GM19467 (cell line): ENCODE results near the gene RUVBL2.
"Not testable (repeated sequence)": the region's sequence is repeated elsewhere in the genome, so short reads cannot be mapped to it uniquely, and the experiment has no call there.

Experiments used
- ATAC-seq: cut with Tn5 transposase; IDR thresholded peaks from one replicate; pipeline ENCODE4 v1.9.1; 2021; ENCODE audit warnings: mild to moderate bottlenecking, moderate library complexity; ENCODE audit not compliant: unreplicated experiment

Gene RUVBL2

DNA sequence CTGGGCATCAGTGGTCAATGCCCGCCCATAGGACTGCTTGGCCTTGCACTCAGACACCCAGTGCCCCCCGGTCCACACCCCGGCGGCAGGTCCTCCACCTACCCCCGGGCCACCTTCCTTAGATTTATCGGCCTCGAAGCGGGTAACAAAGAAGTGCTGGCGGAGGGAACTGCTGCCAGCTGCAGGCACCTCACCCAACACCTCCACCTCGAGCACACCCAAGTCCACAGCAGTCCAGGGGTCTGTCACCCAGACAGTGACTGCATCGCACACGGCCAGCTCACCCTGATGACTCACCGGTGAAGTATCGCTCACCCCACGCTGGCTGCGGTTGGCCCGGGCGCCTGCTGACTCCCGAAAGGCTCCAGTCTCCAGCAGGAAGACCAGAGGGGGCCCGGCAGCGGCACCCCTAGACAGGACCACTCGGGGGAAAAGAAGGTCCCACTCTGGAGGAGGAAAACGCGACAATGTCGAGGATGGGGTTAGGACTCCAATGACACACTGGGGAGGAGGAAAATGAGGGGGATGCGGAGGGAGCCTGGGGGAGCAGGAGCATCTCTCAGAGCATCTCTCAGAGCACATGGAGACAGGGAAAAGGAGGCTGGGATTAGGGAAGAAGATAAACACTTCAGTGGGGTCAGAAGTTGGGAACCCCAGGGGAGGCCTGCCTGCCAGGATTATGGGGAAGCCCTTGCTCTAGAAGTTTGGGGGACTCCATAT is 45.0 kb downstream of the RUVBL2 start:
- not testable (repeated sequence) for ATAC-seq

GRCh38 chr19:49039736-49040135 is 46.0 kb downstream of the RUVBL2 start:
- not testable (repeated sequence) for ATAC-seq

DNA sequence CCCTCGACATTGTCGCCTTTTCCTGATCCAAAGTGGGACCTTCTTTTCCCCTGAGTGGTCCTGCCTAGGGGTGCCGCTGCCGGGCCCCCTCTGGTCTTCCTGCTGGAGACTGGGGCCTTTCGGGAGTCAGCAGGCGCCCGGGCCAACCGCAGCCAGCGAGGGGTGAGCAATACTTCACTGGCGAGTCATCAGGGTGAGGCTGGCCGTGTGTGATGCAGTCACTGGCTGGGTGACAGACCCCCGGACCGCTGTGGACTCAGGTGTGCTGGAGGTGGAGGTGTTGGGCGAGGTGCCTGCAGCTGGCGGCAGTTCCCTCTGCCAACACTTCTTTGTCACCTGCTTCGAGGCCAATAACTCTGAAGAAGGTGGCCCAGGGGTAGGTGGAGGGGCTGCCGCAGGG is 48.5 kb downstream of the RUVBL2 start:
- ATAC-seq = no peak

DNA sequence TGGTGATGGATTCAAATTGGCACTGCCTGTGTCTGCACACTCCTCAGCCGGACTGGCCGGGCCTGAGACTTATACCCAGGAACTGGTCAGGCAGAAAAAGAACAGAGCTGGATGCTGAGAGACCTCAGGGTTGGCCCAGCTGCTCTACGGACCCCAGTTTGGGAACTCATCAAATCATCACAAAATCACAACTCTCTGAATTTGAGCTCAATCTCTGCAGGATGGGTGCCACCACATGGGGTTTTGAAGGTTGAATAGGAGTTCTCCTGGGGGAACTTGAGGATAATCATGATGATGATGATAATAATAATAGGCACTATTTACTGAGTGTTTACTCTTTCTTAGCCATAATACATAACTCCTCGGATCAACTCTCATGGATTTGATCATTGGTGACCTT is 49.0 kb downstream of the RUVBL2 start:
- ATAC-seq = not testable (repeated sequence)

- ATAC-seq = not testable (repeated sequence)
Measured at GRCh38 chr19:49043548-49043947, 49.9 kb downstream of the RUVBL2 start, which contains the start of gene CGB5. CGB5 (plus strand) TSS chr19:49043848; CDS start chr19:49044210, 362 bp downstream.

GRCh38 chr19:49049011-49049410 is 55.3 kb downstream of the RUVBL2 start, which contains the start of gene CGB8:
CGB8 (minus strand) TSS chr19:49049111; CDS start chr19:49048739, 372 bp downstream.
- not testable (repeated sequence) for ATAC-seq

DNA sequence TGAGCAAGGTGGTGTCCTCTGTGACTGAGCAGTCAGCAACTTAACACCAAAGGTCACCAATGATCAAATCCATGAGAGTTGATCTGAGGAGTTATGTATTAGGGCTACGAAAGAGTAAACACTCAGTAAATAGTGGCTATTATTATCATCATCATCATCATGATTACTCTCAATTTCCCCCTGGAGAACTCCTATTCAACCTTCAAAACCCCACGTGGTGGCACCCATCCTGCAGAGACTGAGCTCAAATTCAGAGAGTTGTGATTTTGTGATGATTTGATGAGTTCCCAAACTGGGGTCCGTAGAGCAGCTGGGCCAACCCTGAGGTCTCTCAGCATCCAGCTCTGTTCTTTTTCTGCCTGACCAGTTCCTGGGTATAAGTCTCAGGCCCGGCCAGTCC is 56.1 kb downstream of the RUVBL2 start:
- ATAC-seq = not testable (repeated sequence)

GRCh38 chr19:49050376-49051033 is 56.8 kb downstream of the RUVBL2 start:
- not testable (repeated sequence) for ATAC-seq

- ATAC-seq = no peak
Measured at GRCh38 chr19:49056101-49056901, 62.6 kb downstream of the RUVBL2 start.

DNA sequence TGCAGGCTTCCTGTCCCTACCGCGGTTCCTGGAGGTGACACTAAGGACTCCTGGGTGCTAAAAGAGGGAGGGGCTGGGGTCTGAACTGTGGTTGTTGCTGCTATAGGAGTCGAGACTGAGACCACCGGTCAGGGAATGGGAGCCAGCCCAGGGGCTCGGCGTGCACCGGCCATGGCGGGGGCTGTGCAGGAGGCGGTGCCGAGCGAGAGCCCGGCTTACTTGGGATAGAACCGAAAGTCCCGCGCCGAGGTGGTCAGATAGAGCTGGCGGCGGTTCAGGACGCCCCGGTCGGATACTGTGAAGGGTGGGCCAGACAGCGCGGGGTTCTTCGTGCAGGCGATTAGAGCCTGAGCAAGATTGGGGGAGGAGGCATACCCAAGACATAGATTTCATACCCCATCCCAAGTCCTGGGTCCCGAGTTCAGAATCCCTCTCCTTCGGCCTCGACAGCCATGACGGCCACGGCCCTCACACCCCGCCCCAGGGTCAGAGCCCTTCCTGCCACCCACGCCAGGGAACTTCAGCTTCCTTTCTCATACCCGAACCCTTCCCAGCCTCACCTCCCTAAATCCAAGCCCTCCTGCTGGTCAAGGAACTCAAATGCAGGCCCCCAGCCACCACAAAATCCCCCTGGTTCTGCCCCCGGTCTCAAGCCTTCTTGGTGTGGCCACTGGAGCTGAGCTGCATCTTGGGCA is 63.4 kb downstream of the RUVBL2 start:
- not testable (repeated sequence) for ATAC-seq

DNA sequence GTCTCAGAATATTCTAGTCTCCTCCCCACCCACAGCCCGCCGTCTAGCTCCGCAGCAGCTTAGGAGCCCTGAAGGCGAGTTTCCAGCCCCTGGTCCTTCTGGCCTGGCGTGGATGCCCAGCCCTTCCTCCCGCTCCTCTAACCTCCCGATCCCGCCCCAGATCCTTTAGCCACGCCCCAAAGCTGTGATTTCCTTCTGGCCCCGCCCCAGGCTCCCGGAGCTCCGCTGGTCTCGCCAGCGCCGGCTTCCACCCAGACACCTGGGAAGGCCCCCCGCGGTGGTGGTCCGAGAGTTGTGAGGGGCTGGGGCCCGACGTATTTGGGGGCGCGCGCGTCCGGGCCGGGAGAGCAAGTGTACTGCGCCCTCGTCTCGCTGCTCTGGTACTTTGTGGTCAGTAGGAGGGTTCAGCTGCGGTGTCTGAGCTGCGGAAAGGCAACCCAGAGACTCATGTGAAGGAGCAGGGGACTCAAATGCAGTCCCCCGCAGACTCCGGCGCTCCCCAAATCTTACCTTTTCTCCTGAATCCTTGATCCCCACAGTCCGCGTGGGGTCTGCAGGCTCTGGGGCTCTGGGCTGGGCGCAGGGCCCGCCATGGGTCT is 64.0 kb downstream of the RUVBL2 start, which contains the start of gene CGB7:
CGB7 (minus strand) TSS at position 114 of the 599 bp plus-strand sequence. CDS start 2,374 bp downstream, outside the sequence.
- ATAC-seq = no peak

- no peak for ATAC-seq
Measured at GRCh38 chr19:49058562-49058961, 64.9 kb downstream of the RUVBL2 start.

- no peak for ATAC-seq
Measured at GRCh38 chr19:49059053-49059452, 65.4 kb downstream of the RUVBL2 start.

GRCh38 chr19:49061000-49061399 is 67.3 kb downstream of the RUVBL2 start:
- ATAC-seq = no peak

GRCh38 chr19:49061445-49061844 is 67.8 kb downstream of the RUVBL2 start:
- no peak for ATAC-seq

DNA sequence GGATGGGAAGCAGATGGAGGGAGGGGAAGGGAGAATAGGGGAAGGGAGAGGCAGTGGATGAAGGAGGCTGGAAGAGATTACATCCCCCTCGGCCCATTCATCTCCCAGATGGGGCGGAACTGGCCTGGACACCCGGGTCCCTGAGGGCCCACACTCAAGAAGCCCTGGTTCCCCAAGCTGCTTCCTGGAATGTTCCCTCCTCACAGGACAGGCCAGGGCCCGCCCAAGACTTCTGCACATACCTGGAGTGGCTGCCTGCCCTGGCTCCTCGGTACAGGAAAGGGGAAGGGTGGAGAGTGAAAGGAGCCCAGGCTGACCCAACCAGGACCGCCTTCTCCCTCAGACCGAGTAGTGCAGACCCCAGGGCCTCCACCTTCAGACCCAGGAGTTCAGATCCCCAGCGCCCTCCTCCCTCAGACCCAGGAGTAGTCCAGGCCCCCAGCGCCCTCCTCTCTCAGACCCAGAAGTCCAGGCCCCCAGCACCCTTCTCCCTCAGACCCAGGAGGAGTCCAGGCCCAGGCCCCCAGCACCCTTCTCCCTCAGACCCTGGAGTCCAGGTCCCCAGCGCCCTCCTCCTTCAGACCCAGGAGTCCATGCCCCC is 70.4 kb downstream of the RUVBL2 start:
- ATAC-seq = no peak

- no peak for ATAC-seq
Measured at GRCh38 chr19:49064768-49065611, 71.3 kb downstream of the RUVBL2 start, which contains the start of gene NTF4. NTF4 (minus strand) TSS chr19:49064818; CDS start chr19:49061997, 2,821 bp downstream.
